Right lobe of liver (tissue), 6 donors: ENCODE data around the gene RSAD2. TPM values are rescaled to one million over a fixed set of nuclear protein-coding genes. Genes with fewer than 3 reads are reported as not detected.

Experiments
- ATAC-seq, 4 donors: fragments of 200-7000 bp; cut with Tn5 transposase; one replicate each; pipeline ENCODE4 v1.9.1; 2020; ENCODE audit warnings: mild to moderate bottlenecking in 4 of 4, moderate library complexity in 4 of 4
- DNase-seq, 3 donors: peaks; one replicate each; pipeline ENCODE4 v3.0.0-alpha.2; 2020
- H3K27ac ChIP-seq, 3 donors: fragments of 200-600 bp; one replicate each; pipeline ENCODE4 v1.8.0; 2022
- H3K27me3 ChIP-seq, 2 donors: fragments of 200-600 bp; one replicate each; pipeline ENCODE4 v1.8.0; 2022
- H3K36me3 ChIP-seq, 4 donors: fragments of 200-600 bp; sonication (generic) in 1 of 4; one replicate each; pipeline versions ENCODE4 v1.5.1 to v1.8.0; 2017 to 2022; ENCODE audit warnings: control low read depth in 1 of 4
- H3K4me1 ChIP-seq, 4 donors: fragments of 200-600 bp; sonication (generic) in 1 of 4; one replicate each; pipeline versions ENCODE4 v1.5.1 to v1.8.0; 2017 to 2022; ENCODE audit warnings: control low read depth in 1 of 4
- H3K4me3 ChIP-seq, 3 donors: fragments of 200-600 bp; one replicate each; pipeline ENCODE4 v1.8.0; 2022
- H3K9me3 ChIP-seq, 4 donors: fragments of 200-600 bp; sonication (generic) in 1 of 4; one replicate each; pipeline versions ENCODE4 v1.5.1 to v1.8.0; 2017 to 2022; ENCODE audit warnings: control low read depth in 1 of 4
- CTCF ChIP-seq, 4 donors: fragments of 200-600 bp in 3 of 4; fragments of 450-650 bp in 1 of 4; IDR thresholded peaks; one replicate each; pipeline versions ENCODE4 v1.5.1 to v1.8.0; 2016 to 2022; ENCODE audit warnings: antibody characterized with exemption in 4 of 4, mild to moderate bottlenecking in 2 of 4
- POLR2A ChIP-seq: fragments of 450-650 bp; IDR thresholded peaks from one replicate; pipeline ENCODE4 v1.6.1; 2017; ENCODE audit warnings: antibody characterized with exemption, mild to moderate bottlenecking
- WGBS: methylation state at CpG from one replicate; pipeline ENCODE4 v1.1.6; 2018; ENCODE audit warnings: low coverage, low lambda C conversion rate; ENCODE audit not compliant: insufficient coverage; ENCODE audit errors: missing lambda C conversion rate; 5-methylcytosine and 5-hydroxymethylcytosine counted together
- intact Hi-C, 2 donors: fragments of 100-400 bp; cut with DNase I; formaldehyde crosslinking; loops; one replicate each; pipeline versions ENCODE4 v1.11.2 to v1.14.1; 2022
- total RNA-seq, 6 experiments: library from RNA; depleted of rRNA in 2 of 6; stranded (reverse); fragments of >200 nt in 2 of 6; fragmentation: NEBNext Ultra II Directional in 3 of 6; extraction: Animal tissue kit (Norgen Biotek cat#: 25700) in 3 of 6; gene quantifications; one replicate each; pipeline versions ENCODE4 v1.1.0 to v1.2.4, GENCODE V29; 2016 to 2023
- donor health status: DM: no; HTN: yes; CAD: no.
- donor health status: DM: no; HTN: no; CAD: no.
- donor health status: DM: no; HTN: no; CAD: no.
- donor health status: DM: no; HTN: yes; CAD: no.
- donor health status: DM: no; HTN: yes; CAD: no.

The RSAD2 gene
- total RNA-seq, 6 experiments from 2014 or later = 0.37 to 2.7 (median 1.1) TPM

- no peaks in the 10 kb centered on the region for H3K27me3 ChIP-seq
- no peak overlapping the region for H3K27ac ChIP-seq
- intact Hi-C loops = no loop called here
- no CpG with 5 or more reads among the region's 2 CpGs for WGBS
- no peak for DNase-seq
- no peaks in the 10 kb centered on the region for H3K4me1 ChIP-seq
- ATAC-seq = no peak
- no peaks in the 10 kb centered on the region for H3K36me3 ChIP-seq
- no peak overlapping the region for H3K4me3 ChIP-seq
- H3K9me3 ChIP-seq = peaks cover 0 to 8% (median 0%) of the 10 kb centered on the region in 4 donors
- TF ChIP-seq CTCF (IDR thresholded peaks at IDR 0.05) (no peak), POLR2A (no peak)
These were observed 44.3 kb upstream of the RSAD2 start for GRCh38 chr2:6833300-6833604.

GRCh38 chr2:6834163-6834562 is 43.4 kb upstream of the RSAD2 start:
- TF ChIP-seq POLR2A (no peak), CTCF (IDR thresholded peaks at IDR 0.05) (no peak)
- H3K4me3 ChIP-seq = no peak overlapping the region
- H3K27ac ChIP-seq = no peak overlapping the region
- ATAC-seq (no peak), DNase-seq (no peak)
- H3K4me1 ChIP-seq = no peaks in the 10 kb centered on the region
- no peaks in the 10 kb centered on the region for H3K27me3 ChIP-seq
- intact Hi-C loops = no loop called here
- peaks cover 0 to 8% (median 0%) of the 10 kb centered on the region in 4 donors for H3K9me3 ChIP-seq
- no peaks in the 10 kb centered on the region for H3K36me3 ChIP-seq

GRCh38 chr2:6835467-6835866 is 42.1 kb upstream of the RSAD2 start:
- no peaks in the 10 kb centered on the region for H3K36me3 ChIP-seq
- no peak overlapping the region for H3K4me3 ChIP-seq
- no peak for DNase-seq
- TF ChIP-seq POLR2A (no peak), CTCF (IDR thresholded peaks at IDR 0.05) (no peak)
- H3K27me3 ChIP-seq = no peaks in the 10 kb centered on the region
- intact Hi-C loops = no loop called here
- H3K9me3 ChIP-seq = peaks cover 0 to 8% (median 0%) of the 10 kb centered on the region in 4 donors
- ATAC-seq = no peak
- no peak overlapping the region for H3K27ac ChIP-seq
- H3K4me1 ChIP-seq = no peaks in the 10 kb centered on the region

GRCh38 chr2:6838673-6839319 is 38.8 kb upstream of the RSAD2 start:
- 92% methylated on average over 4 of the region's 4 CpGs for WGBS
- no peaks in the 10 kb centered on the region for H3K36me3 ChIP-seq
- no peaks in the 10 kb centered on the region for H3K27me3 ChIP-seq
- peaks cover 0 to 9% (median 0%) of the 10 kb centered on the region in 4 donors for H3K9me3 ChIP-seq
- H3K4me1 ChIP-seq = no peaks in the 10 kb centered on the region
- no peak overlapping the region for H3K27ac ChIP-seq
- intact Hi-C loops = no loop called here
- ATAC-seq (no peak), DNase-seq (no peak)
- TF ChIP-seq POLR2A (no peak), CTCF (IDR thresholded peaks at IDR 0.05) (no peak)
- no peak overlapping the region for H3K4me3 ChIP-seq
